HAP-1 (cell line): ENCODE data around the gene FHOD3.

Experiments used
- DNase-seq, 2 experiments: peaks; one replicate each; pipeline ENCODE4 v3.0.0-alpha.2; 2016 to 2020; ENCODE audit warnings: low spot score in 2 of 2
- H3K27me3 ChIP-seq: fragments of 250-450 bp; sonication (Bioruptor Pico); 2 replicates; pipeline ENCODE4 v1.5.1; 2020; ENCODE audit warnings: low read depth, mild to moderate bottlenecking, moderate library complexity
- H3K36me3 ChIP-seq: fragments of 250-450 bp; sonication (Bioruptor Pico); replicated peaks from 2 replicates; pipeline ENCODE4 v1.5.1; 2020; ENCODE audit warnings: mild to moderate bottlenecking
- H3K4me1 ChIP-seq: fragments of 250-450 bp; sonication (Bioruptor Pico); 2 replicates; pipeline ENCODE4 v1.5.1; 2020; ENCODE audit warnings: mild to moderate bottlenecking
- H3K4me3 ChIP-seq: fragments of 250-450 bp; sonication (Bioruptor Pico); 2 replicates; pipeline ENCODE4 v1.5.1; 2020; ENCODE audit warnings: mild to moderate bottlenecking, moderate library complexity
- H3K9me3 ChIP-seq: fragments of 250-450 bp; sonication (Bioruptor Pico); 2 replicates; pipeline ENCODE4 v1.5.1; 2020; ENCODE audit warnings: mild to moderate bottlenecking, moderate library complexity
- in situ Hi-C: fragments of 300-500 bp; cut with MboI; formaldehyde crosslinking; loops from 3 replicates; pipeline ENCODE4 v1.14.3; 2020; ENCODE audit warnings: low sequenced_read_pairs, inconsistent platforms, mixed read lengths

FHOD3 gene

DNA sequence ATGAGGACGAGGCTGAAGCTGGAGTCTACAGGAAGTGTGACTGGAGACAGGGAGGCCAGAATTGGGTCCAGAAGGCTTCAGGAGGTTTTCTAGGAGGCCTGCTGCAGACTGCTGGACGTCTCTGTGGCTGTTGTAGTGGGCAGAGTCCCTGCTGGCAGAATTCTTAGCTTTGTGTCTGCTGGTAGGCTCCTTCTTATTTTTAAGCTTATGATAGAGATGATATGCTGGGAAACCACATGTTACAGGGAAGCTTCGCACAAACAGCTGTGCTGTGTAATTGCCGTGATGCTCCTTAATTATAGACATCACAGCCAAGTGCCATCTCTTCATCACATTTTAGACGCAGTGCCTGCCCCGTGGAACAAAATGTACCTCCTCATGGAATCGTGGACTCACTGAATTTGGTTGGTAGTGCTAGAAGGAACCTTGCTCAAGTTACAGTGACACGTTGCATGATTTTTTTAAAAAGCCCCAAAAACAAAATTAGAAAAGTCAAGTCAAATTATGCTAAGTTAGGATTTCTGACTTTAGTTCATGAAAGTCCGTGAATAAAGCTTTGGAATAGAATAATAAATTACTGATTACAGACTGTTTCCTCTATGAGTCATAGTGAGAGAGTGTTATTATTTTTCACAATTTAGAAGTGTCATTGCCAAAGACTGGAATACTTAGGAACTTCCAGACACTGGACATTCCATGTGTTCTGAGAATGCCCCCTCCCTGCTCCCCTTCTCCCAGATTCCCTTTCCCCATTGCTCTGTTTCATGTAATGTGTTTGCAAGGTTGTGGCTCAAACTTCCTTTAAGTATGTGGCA is 144.1 kb downstream of the FHOD3 start:
- DNase-seq: no peak
- Histone ChIP-seq H3K9me3 (no peaks in the 10 kb centered on the region), H3K4me1 (no peaks in the 10 kb centered on the region), H3K36me3 (no peaks in the 10 kb centered on the region), H3K4me3 (no peak overlapping the region), H3K27me3 (no peaks in the 10 kb centered on the region)
- in situ Hi-C loops: no loop called here

DNA sequence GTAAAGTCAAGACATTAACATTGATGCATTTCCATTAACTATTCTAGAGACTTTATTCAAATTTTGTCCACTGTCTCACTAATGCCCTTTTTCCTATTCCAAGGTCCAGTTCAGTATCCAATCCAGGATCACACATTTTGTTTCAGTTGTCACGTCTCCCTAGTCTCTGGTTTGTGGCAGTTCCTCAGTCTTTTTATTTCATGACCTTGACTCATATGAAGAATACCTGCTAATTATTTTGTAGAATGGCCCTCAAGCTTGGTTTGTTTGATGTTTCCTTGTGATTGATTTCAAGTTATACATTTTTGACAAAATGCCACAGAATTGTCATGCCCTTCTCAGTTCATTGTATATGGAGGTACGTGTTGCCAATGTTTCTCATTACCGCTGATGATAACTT is 145.2 kb downstream of the FHOD3 start:
- in situ Hi-C loops: no loop called here
- Histone ChIP-seq H3K36me3 (no peaks in the 10 kb centered on the region), H3K4me3 (no peak overlapping the region), H3K9me3 (no peaks in the 10 kb centered on the region), H3K4me1 (peaks cover 4% of the 10 kb centered on the region), H3K27me3 (no peaks in the 10 kb centered on the region)
- DNase-seq: no peak

DNA sequence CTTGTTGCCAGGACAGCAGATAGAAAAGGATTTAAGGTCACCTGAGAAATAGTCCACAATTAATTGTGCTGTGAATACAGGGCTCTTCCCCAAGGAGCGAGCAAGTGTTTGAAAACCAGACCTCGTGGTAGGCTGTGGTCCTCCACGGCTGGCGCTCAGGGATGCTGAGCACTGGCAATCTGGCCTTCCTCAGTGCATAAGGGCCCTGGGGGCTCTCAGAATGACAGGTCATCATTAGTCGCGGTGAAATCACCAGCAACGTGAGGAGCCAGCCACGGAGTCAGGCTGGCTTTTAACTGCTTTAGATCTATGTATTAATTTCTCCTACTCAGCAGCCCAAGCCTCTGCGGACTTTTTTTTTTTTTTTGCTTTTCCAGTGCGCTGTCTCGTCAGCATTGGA is 148.5 kb downstream of the FHOD3 start:
- Histone ChIP-seq H3K4me3 (no peak overlapping the region), H3K9me3 (no peaks in the 10 kb centered on the region), H3K36me3 (no peaks in the 10 kb centered on the region), H3K27me3 (no peaks in the 10 kb centered on the region), H3K4me1 (peaks cover 33% of the 10 kb centered on the region)
- in situ Hi-C loops: no loop called here
- DNase-seq: no peak

DNA sequence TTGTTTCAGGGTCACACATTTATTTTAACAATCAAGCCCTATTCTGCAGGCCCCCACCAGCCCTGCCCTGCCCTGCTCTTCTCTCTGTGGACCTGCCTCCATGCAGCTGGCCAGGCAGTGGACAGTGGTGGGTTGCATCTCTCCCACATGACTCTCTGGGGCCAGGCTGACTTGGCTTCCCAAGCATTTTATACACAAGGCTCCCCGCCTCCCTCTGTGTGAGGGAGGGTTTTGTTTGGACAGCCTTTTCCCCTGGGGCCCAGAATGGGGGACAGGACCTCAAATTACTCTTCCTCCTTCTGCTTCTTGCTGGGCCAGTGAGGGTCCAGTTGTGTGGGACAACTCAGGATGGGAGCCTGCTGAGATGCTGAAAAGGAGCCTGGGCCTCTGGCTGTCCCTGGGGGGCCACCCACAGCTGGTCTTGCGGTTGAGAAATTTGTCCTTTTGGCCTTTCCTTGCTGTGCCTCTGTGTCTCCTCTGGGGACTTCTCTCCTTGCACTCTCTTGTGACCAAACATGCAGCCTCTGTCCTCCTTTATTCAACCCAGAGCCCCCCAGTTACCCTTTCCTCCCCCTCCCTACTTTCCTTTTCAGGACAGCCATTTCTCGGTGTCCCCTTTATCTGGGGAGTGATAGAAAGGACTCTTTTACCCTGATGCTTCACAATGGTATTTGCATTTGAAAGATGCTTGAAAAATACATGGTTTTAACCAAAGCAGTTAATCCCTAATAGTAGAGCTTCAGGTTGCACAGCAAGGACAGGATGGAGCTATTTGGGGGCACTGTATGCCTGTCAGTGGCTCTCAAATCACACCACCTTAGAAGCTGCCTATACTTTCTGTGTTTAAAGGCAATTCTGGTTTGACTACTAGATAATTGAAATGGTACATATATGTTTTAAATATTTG is 151.1 kb downstream of the FHOD3 start:
- DNase-seq: peak; percentile 44 to 88
- Histone ChIP-seq H3K4me3 (no peak overlapping the region), H3K36me3 (no peaks in the 10 kb centered on the region), H3K27me3 (no peaks in the 10 kb centered on the region), H3K4me1 (peaks cover 33% of the 10 kb centered on the region), H3K9me3 (no peaks in the 10 kb centered on the region)
- in situ Hi-C loops: no loop called here

DNA sequence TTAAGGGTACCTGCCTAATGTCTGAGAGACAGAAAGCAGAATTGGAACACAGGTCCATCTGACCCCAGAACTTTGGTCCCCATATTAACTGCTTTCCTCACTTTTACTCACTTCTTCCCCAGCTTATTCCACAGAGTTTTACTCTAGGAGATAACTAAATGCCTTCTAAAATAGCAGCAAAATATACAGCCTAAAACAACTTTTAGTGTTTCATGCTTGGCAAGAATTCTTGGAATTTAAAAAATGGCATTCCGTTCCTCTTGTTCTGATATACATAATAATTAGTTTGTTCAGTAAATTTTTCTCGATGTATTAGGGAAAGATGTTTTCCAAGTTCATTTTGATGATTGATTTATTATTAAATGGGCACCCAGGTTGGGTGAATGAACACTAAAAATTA is 151.9 kb downstream of the FHOD3 start:
- H3K4me1 ChIP-seq: peaks cover 33% of the 10 kb centered on the region
- peak in 1 of 2 experiments; percentile 35 for DNase-seq
- H3K4me3 ChIP-seq: no peak overlapping the region
- in situ Hi-C loops: no loop called here
- H3K36me3 ChIP-seq: no peaks in the 10 kb centered on the region
- no peaks in the 10 kb centered on the region for H3K9me3 ChIP-seq
- H3K27me3 ChIP-seq: no peaks in the 10 kb centered on the region

DNA sequence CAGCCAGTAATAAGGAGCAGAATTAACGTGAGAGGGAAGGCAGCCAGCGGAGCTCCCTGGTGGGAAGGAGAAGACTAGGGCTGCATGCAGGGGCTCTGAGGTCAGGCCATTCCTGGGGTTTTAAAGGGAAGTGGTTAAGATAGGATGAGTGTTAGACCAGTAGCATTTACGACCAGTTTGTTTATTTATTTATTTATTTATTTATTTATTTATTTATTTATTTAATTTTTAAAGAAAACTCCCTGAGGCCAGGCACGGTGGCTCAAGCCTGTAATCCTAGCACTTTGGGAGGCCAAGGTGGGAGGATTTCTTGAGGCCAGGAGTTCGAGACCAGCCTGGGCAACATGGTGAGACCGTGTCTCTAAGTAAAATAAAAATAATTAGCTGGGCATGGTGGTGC is 152.8 kb downstream of the FHOD3 start:
- in situ Hi-C loops: no loop called here
- Histone ChIP-seq H3K9me3 (no peaks in the 10 kb centered on the region), H3K4me1 (peaks cover 33% of the 10 kb centered on the region), H3K36me3 (no peaks in the 10 kb centered on the region), H3K27me3 (no peaks in the 10 kb centered on the region), H3K4me3 (no peak overlapping the region)
- DNase-seq: no peak

DNA sequence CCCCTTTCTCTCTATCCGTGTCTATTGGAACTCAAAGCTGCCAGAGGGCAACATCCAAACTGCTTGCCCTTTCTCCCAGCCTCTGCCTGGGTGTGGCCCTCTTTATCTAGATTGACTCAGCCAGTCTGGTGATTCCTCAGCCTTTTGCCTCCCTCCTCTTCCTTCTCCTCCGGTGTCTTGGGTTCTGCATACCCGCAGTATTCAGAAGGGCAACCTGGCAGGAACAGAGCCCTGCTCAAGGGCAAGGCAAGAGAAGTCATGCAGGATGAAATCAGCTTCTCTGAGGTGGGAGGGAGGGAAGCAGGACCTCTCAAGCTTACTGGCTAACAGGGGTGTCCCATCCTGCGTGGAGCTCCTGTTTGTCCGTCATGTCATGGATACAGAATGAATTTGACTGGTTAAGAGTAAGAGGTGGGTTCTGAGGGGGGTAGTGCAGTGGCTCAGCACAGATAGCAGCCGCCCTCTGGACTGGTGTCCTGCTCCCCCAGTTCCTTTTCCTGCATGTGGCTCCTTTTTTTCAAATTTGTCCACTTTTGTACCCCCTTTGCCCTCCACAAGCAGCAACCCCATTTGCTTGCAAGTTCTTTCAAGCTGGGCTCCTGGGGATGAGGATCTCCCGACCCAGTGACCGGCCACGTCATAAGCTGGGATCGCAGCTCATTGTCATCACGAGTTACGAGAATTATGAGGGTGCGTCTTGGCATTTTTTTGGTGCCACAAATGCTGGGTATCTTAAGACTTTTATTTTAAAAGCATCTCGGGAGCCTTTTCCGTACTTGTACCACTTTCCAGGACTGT is 154.1 kb downstream of the FHOD3 start:
- Histone ChIP-seq H3K4me1 (peaks cover 33% of the 10 kb centered on the region), H3K36me3 (no peaks in the 10 kb centered on the region), H3K9me3 (no peaks in the 10 kb centered on the region), H3K4me3 (no peak overlapping the region), H3K27me3 (no peaks in the 10 kb centered on the region)
- no peak for DNase-seq
- in situ Hi-C loops: no loop called here

DNA sequence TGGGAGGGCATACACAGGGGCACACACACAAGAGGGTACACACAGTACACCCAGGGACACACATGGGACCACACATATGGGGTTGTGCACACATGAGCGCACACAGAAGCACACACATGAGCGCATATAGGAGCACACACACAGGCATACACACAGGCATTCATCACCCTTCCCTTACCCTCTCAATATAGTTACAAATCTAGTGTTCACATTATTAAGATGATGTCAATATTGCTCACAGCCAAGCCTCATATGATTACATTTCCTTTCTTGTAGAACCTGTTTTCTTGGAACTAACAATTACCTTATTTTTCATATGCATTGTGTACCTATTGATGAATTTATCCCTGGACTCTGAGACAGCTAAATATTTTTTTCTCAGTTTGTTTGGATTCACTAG is 156.7 kb downstream of the FHOD3 start:
- DNase-seq: no peak
- Histone ChIP-seq H3K4me3 (no peak overlapping the region), H3K4me1 (peaks cover 14% of the 10 kb centered on the region), H3K27me3 (no peaks in the 10 kb centered on the region), H3K36me3 (no peaks in the 10 kb centered on the region), H3K9me3 (no peaks in the 10 kb centered on the region)
- in situ Hi-C loops: no loop called here

DNA sequence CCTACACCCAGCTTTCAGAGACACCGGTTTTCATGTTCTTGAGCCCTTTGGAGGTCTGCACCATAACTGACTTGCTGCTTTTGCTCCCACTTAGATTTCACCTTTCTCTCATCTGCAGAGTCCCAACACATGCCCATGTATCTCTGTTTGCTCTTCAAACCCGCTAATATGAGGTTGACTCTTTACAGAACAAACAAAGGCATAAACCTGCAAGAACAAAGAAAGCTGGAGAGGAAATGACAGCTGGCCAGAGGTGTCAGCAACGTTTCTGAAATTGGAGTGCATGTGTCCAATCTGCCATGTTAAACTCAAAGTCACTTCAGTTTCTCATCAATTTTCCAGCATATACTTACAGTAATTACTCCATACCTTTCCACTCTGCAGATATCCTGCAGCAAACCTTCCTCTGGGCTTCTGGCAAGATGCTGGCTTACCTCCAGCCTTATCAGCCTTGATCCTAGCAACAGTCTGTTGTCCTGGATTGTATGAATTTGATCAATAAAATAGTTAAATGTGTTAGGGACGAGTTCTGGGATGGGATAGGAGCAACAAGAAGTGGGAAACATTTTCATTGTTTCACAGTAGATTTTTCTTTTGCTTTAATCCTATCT is 157.4 kb downstream of the FHOD3 start:
- no peaks in the 10 kb centered on the region for H3K36me3 ChIP-seq
- H3K4me1 ChIP-seq: peaks cover 7% of the 10 kb centered on the region; the same call in 1 of the 2 replicates
- H3K4me3 ChIP-seq: no peak overlapping the region
- no peaks in the 10 kb centered on the region for H3K9me3 ChIP-seq
- H3K27me3 ChIP-seq: no peaks in the 10 kb centered on the region
- in situ Hi-C loops: no loop called here
- DNase-seq: no peak

DNA sequence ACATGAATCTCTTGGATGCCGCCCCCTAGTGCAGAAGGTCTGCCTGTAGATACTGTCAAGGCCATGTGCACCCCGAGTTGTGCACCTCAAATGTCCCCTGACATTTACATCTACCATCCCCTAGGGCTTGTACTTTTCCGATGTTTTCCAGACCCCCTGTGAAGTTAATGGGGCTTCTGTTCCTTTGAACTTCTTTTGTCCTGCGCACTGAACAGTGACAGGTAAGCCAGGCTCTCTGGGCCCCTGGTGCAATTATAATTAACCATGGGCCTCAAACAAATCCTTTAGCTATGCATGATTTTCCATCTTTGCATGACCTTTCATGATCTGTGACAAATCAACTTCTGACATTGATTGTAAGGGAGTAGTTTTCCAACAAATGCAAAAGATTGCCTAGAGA is 158.4 kb downstream of the FHOD3 start:
- Histone ChIP-seq H3K9me3 (no peaks in the 10 kb centered on the region), H3K36me3 (no peaks in the 10 kb centered on the region), H3K27me3 (no peaks in the 10 kb centered on the region), H3K4me1 (no peaks in the 10 kb centered on the region; the same call in 1 of the 2 replicates), H3K4me3 (no peak overlapping the region)
- no peak for DNase-seq
- in situ Hi-C loops: no loop called here

DNA sequence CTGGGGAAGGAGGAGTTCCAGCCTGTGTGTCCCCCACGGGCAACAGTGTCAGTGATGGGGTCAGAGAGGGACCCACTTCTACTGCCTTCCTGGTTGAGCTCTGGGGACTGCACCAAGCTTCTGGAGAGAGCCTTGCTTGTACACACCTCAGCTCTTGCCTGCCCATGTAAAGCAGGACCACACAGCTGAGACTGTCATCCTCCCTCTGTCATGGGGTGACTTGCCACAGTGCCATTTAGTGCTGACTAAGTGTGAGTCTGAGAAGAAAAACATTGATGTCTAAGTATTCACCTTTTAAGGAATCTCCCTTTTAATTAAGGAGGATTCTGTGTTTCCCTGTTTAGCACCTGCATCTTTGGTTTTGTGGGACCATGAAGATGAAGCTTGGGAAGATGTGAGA is 159.1 kb downstream of the FHOD3 start:
- Histone ChIP-seq H3K4me3 (no peak overlapping the region), H3K9me3 (no peaks in the 10 kb centered on the region), H3K36me3 (no peaks in the 10 kb centered on the region), H3K27me3 (no peaks in the 10 kb centered on the region), H3K4me1 (no peaks in the 10 kb centered on the region)
- in situ Hi-C loops: no loop called here
- no peak for DNase-seq

DNA sequence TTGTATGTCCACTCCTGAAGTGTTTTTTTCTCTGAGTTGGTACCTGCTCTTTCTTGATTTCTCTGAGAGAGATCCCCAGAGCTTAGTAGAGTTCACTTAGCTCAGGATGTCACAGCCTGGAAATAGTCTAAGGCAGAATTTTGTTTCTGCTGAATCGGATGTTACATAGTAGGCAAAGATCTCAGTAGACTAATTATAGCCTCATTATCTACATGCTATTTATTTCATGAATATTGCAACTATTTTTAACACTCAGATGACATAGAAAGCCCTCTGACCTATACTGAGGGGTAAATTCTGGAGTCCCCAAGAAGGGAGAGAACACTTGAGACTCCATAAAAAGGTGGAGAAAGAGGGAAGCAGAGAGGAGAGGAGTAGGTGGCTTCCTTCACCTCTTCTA is 160.2 kb downstream of the FHOD3 start:
- DNase-seq: no peak
- in situ Hi-C loops: no loop called here
- Histone ChIP-seq H3K9me3 (no peaks in the 10 kb centered on the region), H3K36me3 (no peaks in the 10 kb centered on the region), H3K27me3 (no peaks in the 10 kb centered on the region), H3K4me1 (no peaks in the 10 kb centered on the region), H3K4me3 (no peak overlapping the region)

DNA sequence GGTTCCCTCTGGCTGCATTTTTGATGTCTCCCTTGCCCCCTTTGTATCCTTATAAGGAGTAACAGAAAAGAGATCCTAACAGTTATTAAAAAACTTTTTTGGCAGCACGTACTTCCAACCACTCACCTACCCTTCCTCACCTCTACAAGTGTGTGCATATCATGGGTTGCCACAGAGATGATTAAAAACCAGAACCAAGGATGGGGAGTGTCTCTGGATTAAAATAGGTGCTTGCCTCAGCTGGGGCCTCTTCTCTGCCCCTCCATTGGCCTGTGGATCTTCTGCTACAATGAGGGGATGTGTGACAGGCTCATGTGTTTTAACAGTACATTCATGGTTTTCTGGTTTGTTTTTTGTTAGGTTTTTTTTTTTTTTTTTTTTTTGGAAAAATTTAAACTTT is 160.8 kb downstream of the FHOD3 start:
- in situ Hi-C loops: no loop called here
- no peaks in the 10 kb centered on the region for H3K27me3 ChIP-seq
- DNase-seq: no peak
- H3K4me3 ChIP-seq: no peak overlapping the region
- H3K9me3 ChIP-seq: no peaks in the 10 kb centered on the region
- no peaks in the 10 kb centered on the region for H3K4me1 ChIP-seq
- H3K36me3 ChIP-seq: no peaks in the 10 kb centered on the region
